Measurements from ENCODE around the gene POLR2C. TPM values are rescaled to one million over a fixed set of nuclear protein-coding genes. Genes with fewer than 3 reads are reported as not detected.

The POLR2C gene
- total and polyA plus RNA-seq, 2 of the 13 experiments (the other 11 are each of a cell fraction or from before 2014, with no cell fraction given): 104 to 216 TPM

DNA sequence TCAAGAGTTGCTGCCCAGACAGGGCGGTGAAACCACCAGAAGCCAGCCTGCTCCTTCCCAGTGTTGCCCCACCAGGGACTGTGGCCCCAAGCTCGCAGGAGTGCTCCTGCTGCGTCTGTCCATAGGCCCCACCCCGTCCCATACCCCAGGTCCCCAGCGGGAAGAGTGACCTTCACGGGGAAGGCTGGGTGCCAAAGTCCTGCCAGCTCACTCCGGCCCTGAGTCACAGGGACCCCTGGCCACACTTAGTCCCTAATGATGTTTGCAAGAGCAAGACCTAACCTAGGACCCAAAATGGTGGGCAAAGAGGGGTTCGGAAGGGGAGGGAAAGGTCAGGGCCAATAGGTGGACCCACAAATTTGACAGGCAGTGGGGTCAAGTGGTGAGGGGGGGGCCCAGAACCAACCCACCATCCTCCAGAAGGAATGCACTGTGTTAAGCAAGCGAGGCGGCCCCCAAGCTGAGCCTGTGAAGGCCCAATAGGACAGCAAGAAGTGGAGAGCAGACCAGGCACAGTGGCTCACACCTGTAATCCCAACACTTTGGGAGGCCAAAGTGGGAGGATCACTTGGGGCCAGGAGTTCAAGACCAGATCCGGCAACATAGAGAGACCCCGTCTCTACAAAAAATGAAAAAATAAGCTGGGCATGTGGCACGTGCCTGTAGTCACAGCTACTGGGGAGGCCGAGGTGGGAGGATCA is 20.5 kb downstream of the POLR2C start (continued):
- TF ChIP-seq ZNF574 (CRISPR knock-in tag; IDR thresholded peaks at IDR 0.05) (peak; percentile 73), CCAR2 (optimal IDR thresholded peaks at IDR 0.05; ENCODE audit: low read depth, low read length) (peak; percentile 84), ZC3H13 (CRISPR knock-in tag; IDR thresholded peaks at IDR 0.05) (peak; percentile 85), ADNP (CRISPR knock-in tag; IDR thresholded peaks at IDR 0.05) (peak; percentile 35; the same call in 1 of the 2 replicates), ZNF34 (CRISPR knock-in tag; IDR thresholded peaks at IDR 0.05; ENCODE audit: borderline replicate concordance) (no peak), TCF7 (IDR thresholded peaks at IDR 0.05; ENCODE audit: low read depth) (no peak), KMT2B (CRISPR knock-in tag; IDR thresholded peaks at IDR 0.05) (peak; percentile 37; the same call in 1 of the 2 replicates), ZNF142 (CRISPR knock-in tag; IDR thresholded peaks at IDR 0.05) (0 out of 2 replicates have a peak, but pooled peaks have one; percentile 34), MAZ (IDR thresholded peaks at IDR 0.05; ENCODE audit: borderline replicate concordance, low read depth, low read length) (peak; percentile 44; the same call in 1 of the 2 replicates), MAZ (CRISPR knock-in tag; IDR thresholded peaks at IDR 0.05; ENCODE audit: low read depth) (peak; percentile 65; the same call in 1 of the 2 replicates), ZNF263 (CRISPR knock-in tag; IDR thresholded peaks at IDR 0.05) (peak; percentile 97), EP300 (IDR thresholded peaks at IDR 0.05; ENCODE audit: low read depth in 2 of 2, low read length in 2 of 2) (peak; percentile 27 to 79; a peak in 3 of 4 replicates), EP300 (CRISPR knock-in tag; IDR thresholded peaks at IDR 0.05; ENCODE audit: borderline replicate concordance) (peak; percentile 47), NFKBIZ (CRISPR knock-in tag; IDR thresholded peaks at IDR 0.05) (peak; percentile 18; the same call in 1 of the 2 replicates), THRA (CRISPR knock-in tag; IDR thresholded peaks at IDR 0.05; ENCODE audit: borderline replicate concordance) (peak; percentile 40; the same call in 1 of the 2 replicates)
- TF ChIP-seq, protein P1, sequence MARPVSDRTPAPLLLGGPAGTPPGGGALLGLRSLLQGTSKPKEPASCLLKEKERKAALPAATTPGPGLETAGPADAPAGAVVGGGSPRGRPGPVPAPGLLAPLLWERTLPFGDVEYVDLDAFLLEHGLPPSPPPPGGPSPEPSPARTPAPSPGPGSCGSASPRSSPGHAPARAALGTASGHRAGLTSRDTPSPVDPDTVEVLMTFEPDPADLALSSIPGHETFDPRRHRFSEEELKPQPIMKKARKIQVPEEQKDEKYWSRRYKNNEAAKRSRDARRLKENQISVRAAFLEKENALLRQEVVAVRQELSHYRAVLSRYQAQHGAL (CRISPR knock-in tag; IDR thresholded peaks at IDR 0.05; ENCODE audit: not compliant biosample characterization): peak; percentile 53
- TF ChIP-seq, protein P2, sequence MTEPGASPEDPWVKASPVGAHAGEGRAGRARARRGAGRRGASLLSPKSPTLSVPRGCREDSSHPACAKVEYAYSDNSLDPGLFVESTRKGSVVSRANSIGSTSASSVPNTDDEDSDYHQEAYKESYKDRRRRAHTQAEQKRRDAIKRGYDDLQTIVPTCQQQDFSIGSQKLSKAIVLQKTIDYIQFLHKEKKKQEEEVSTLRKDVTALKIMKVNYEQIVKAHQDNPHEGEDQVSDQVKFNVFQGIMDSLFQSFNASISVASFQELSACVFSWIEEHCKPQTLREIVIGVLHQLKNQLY (CRISPR knock-in tag; IDR thresholded peaks at IDR 0.05): peak; percentile 65; the same call in 1 of the 2 replicates
